GM12878 (cell line): ENCODE measurements around the gene ERCC4.

Source experiments
- CTCF ChIP-seq, 3 experiments: IDR thresholded peaks in 2 of 3; conservative IDR thresholded peaks in 1 of 3; 2 replicates each; pipeline ENCODE4 v1.5.1; 2011; ENCODE audit warnings: low read depth in 3 of 3, low read length in 3 of 3, mild to moderate bottlenecking in 3 of 3, control low read depth in 2 of 3, moderate library complexity in 2 of 3, inconsistent platforms in 1 of 3, mixed read lengths in 1 of 3; ENCODE audit not compliant: control insufficient read depth in 2 of 3, insufficient read depth in 1 of 3; ENCODE audit errors: extremely low read depth in 1 of 3
- HDAC2 ChIP-seq: fragments of 200-600 bp; sonication (generic); IDR thresholded peaks from 2 replicates; pipeline ENCODE4 v1.6.1; 2017
- POLR2A ChIP-seq: IDR thresholded peaks from 2 replicates; pipeline ENCODE4 v1.6.1; 2011; ENCODE audit warnings: low read depth, mild to moderate bottlenecking, low read length
- POLR2AphosphoS5 ChIP-seq: IDR thresholded peaks from 2 replicates; pipeline ENCODE4 v1.6.1; 2011; ENCODE audit warnings: mild to moderate bottlenecking, low read length, inconsistent platforms

- no peak for TF ChIP-seq POLR2A
- TF ChIP-seq CTCF (IDR thresholded peaks at IDR 0.05 in 2 of 3, conservative IDR thresholded peaks at IDR 0.05 in 1 of 3; ENCODE audit: control insufficient read depth in 2 of 3, extremely low read depth in 1 of 3, insufficient read depth in 1 of 3, low read depth in 3 of 3, low read length in 3 of 3) = no peak
- TF ChIP-seq HDAC2 = no peak
- TF ChIP-seq POLR2AphosphoS5 = no peak
Measured at GRCh38 chr16:13909069-13909468, 10.9 kb upstream of the ERCC4 start.
